ENCODE results near the gene C22orf39.
"Not testable (repeated sequence)": the region's sequence is repeated elsewhere in the genome, so short reads cannot be mapped to it uniquely, and the experiment has no call there.

Gene C22orf39

GRCh38 chr22:19436444-19437161, 10.9 kb downstream of the C22orf39 start:
- Mint-ChIP-seq H3K36me3 (peaks cover 18 to 39% of the 10 kb centered on the region in 2 donors), H3K27ac (peak overlapping the region; percentile 74)

DNA sequence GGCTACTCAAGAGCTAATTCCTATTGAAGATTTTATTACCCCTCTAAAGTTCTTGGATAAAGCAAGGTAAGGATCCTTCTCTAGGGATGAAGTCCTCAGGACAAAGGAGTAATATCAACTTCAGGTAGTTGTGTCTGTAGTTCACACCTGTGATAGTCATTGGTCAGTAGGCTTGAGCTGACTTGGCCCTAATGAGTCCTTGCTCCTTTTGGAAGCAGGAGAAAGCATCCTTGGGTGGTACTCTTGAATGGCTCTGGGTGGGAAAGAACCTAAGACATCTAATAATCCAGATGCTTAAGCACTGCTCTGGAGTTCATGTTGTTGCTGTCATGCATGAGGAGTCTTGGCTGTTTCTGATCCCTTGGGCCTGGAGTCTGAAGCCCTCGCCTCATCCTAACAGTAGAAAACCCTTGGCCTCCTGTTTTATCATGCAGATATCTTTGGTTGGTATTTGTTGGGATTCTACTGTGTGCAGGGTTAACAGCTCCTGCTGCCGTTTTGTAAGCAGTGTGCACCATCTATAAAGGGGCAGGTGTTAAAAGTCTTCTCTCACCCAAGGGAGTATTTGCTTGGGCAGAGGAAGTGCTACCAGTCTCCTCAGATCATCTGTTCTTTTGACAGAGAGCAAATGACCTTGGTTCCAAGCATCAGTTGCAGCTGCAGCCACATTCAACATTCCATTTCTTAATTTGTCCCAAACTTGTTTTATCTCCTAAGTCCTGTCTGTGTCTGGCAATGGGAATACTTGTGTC, 12.5 kb downstream of the C22orf39 start:
- peaks cover 12 to 30% of the 10 kb centered on the region in 2 donors for H3K36me3 Mint-ChIP-seq
- no peak overlapping the region for H3K4me3 Mint-ChIP-seq
- peak overlapping the region; percentile 65 for H3K27ac Mint-ChIP-seq
- H3K9me3 Mint-ChIP-seq = no peaks in the 10 kb centered on the region
- H3K4me1 Mint-ChIP-seq = peaks cover 25 to 52% of the 10 kb centered on the region in 2 donors
- ATAC-seq (replicated peaks) (no peak), DNase-seq (no peak)
- no peaks in the 10 kb centered on the region for H3K27me3 Mint-ChIP-seq

More at GRCh38 chr22:19436444-19437161, 10.9 kb downstream of the C22orf39 start:
- H3K4me3 Mint-ChIP-seq; ATAC-seq (replicated peaks); H3K27me3 Mint-ChIP-seq; H3K9me3 Mint-ChIP-seq; DNase-seq: not testable (repeated sequence)
- H3K4me1 Mint-ChIP-seq = peaks cover 20 to 43% of the 10 kb centered on the region in 2 donors

DNA sequence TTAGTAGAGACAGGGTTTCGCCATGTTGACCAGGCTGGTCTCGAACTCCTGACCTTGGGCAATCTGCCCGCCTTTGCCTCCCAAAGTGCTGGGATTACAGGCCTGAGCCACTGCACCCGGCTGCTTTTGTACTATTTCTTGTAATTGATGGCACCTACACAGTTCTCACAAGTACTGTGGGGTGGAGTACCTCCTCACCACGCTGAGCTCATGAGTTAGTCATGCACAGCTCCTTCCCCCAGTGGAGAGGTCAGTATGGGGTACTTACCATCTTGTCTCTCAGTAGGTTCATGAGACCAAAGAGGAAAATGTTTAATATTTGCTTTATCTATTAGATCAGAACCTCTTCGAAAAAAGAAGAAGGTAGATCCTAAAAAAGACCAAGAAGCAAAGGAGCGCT, 13.1 kb downstream of the C22orf39 start:
- H3K9me3 Mint-ChIP-seq = no peaks in the 10 kb centered on the region
- peak overlapping the region; percentile 65 for H3K27ac Mint-ChIP-seq
- ATAC-seq (replicated peaks) (no peak), DNase-seq (no peak)
- H3K4me3 Mint-ChIP-seq = peak overlapping the region; percentile 44 to 64
- peaks cover 12 to 30% of the 10 kb centered on the region in 2 donors for H3K36me3 Mint-ChIP-seq
- H3K4me1 Mint-ChIP-seq = peaks cover 30 to 58% of the 10 kb centered on the region in 2 donors
- H3K27me3 Mint-ChIP-seq = no peaks in the 10 kb centered on the region

- peak; percentile 93 for DNase-seq
- H3K27me3 Mint-ChIP-seq = no peaks in the 10 kb centered on the region
- H3K9me3 Mint-ChIP-seq = no peaks in the 10 kb centered on the region
- peaks cover 9 to 27% of the 10 kb centered on the region in 2 donors for H3K36me3 Mint-ChIP-seq
- H3K4me3 Mint-ChIP-seq = peak within 1 kb of the TSS; percentile 92 to 98
- peaks cover 28 to 67% of the 10 kb centered on the region in 2 donors for H3K4me1 Mint-ChIP-seq
- H3K27ac Mint-ChIP-seq = peak within 1 kb of the TSS; percentile 99
- ATAC-seq (replicated peaks) = peak; percentile 88 to 90
Measured at GRCh38 chr22:19432133-19432851, 15.2 kb downstream of the C22orf39 start, which contains the start of gene MRPL40. Gene MRPL40 (plus strand): TSS chr22:19432545. CDS start chr22:19432555, 10 bp downstream.

DNA sequence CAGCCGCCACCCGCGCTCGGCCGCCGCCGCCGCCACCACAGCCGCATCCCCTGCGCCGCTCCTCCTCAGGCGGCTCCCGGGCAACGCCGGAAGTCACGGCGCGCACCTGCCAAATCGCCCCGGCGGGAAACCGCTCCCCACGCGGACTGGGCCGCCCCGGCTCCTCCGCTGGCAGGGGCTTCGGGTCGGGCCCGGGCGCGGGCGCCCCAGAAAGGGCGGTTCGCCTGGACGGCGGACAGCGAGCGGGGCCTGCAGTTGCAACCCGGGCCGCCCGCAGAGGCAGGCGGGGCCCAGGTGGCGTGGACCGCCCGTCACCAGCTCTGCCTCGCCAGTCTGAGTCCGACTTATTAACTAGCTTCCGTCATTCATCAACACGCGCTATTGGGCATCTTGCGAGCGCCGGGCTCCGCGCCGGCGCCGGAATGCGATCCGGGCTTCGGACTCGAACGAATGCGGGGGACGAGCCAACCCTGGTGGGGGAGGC, 15.8 kb downstream of the C22orf39 start, which contains the start of gene HIRA:
Gene HIRA (minus strand): TSS at position 85 of the 484 bp plus-strand sequence. CDS start 257 bp downstream, outside the sequence.
- Mint-ChIP-seq H3K9me3 (no peaks in the 10 kb centered on the region), H3K27me3 (no peaks in the 10 kb centered on the region), H3K36me3 (peaks cover 9 to 29% of the 10 kb centered on the region in 2 donors), H3K27ac (peak within 1 kb of the TSS; percentile 99), H3K4me3 (peak within 1 kb of the TSS; percentile 92 to 98), H3K4me1 (peaks cover 32 to 66% of the 10 kb centered on the region in 2 donors)
- peak; percentile 84 for DNase-seq
- ATAC-seq (replicated peaks) = peak; percentile 59 to 64

GRCh38 chr22:19430890-19431541, 16.5 kb downstream of the C22orf39 start:
- ATAC-seq (replicated peaks) (no peak), DNase-seq (peak; percentile 13)
- Mint-ChIP-seq H3K4me3 (peak overlapping the region; percentile 92 to 98), H3K36me3 (peaks cover 11 to 33% of the 10 kb centered on the region in 2 donors), H3K27me3 (no peaks in the 10 kb centered on the region), H3K4me1 (peaks cover 37 to 70% of the 10 kb centered on the region in 2 donors), H3K27ac (peak overlapping the region; percentile 89), H3K9me3 (no peaks in the 10 kb centered on the region)

DNA sequence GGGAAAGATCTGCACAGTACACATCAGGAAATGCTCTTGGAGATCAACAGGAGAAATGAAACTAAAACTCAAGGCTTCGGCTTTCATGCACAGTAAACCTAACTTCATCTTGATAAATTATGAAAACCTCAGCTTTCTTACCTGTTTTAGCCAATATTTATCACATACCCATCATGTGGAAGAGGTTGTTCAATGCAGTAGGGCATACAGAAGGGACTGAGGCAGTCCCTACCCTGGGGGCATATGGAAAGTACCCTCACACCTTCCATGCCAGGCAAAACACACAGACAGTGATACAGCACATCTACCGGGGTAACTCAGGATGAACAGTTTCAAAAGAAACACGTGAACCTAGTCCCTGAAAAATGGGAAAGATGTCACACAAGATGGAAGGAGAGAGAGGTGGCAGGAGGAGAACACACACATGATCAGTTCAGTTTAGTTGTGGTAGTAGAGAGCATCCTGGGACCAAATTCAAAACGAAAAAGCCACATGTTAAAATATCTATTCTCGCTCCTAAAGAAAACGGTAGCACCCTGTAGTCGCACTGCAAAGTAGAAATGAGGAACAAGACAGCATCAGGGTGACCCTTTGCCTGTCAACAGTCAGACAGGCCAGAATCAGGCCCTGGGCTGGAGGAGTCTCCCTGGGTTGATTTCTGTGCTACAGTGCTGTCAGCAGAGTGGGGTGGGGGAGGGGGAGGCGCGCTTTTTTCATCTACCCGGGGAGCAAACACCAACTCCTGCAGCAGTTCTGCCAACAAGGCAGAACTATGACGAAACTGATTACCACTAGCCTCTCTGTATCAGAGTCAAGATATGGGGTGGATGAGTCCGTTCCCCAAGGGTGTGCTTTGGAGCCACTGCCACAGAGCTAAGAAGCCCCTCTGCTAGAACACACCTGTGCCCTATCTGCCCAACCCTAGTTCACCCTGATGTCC, 17.3 kb downstream of the C22orf39 start:
- no peaks in the 10 kb centered on the region for H3K27me3 Mint-ChIP-seq
- no peaks in the 10 kb centered on the region for H3K9me3 Mint-ChIP-seq
- peaks cover 35 to 68% of the 10 kb centered on the region in 2 donors for H3K4me1 Mint-ChIP-seq
- H3K27ac Mint-ChIP-seq = peak overlapping the region; percentile 89
- ATAC-seq (replicated peaks) (peak in 1 of 2 donors; percentile 12), DNase-seq (no peak)
- peaks cover 7 to 30% of the 10 kb centered on the region in 2 donors for H3K36me3 Mint-ChIP-seq
- H3K4me3 Mint-ChIP-seq = peak overlapping the region; percentile 92 to 98

DNA sequence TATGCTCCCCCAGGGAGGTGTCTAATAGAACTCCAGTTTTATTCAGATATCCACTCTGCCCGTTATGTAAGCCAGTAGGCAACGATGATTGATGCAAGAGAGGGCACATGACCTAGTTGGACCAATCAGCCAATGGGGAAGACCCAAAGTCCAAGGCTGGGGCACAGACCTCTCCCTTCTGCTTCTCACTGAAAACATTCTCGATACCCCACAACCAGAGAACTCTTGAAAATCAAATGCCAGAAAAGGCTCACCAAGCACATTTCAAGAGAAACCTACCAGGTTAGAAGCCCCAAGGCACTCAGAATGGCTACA, 23.4 kb downstream of the C22orf39 start:
- Mint-ChIP-seq H3K27me3 (no peaks in the 10 kb centered on the region), H3K4me1 (peaks cover 47 to 79% of the 10 kb centered on the region in 2 donors), H3K36me3 (peaks cover 8 to 34% of the 10 kb centered on the region in 2 donors), H3K9me3 (no peaks in the 10 kb centered on the region), H3K27ac (no peak overlapping the region), H3K4me3 (no peak overlapping the region)
- ATAC-seq (replicated peaks) (no peak), DNase-seq (no peak)

- Mint-ChIP-seq H3K36me3 (peaks cover 10 to 36% of the 10 kb centered on the region in 2 donors), H3K27ac (peak overlapping the region; percentile 63), H3K4me1 (peaks cover 47 to 77% of the 10 kb centered on the region in 2 donors), H3K4me3 (no peak overlapping the region), H3K27me3 (no peaks in the 10 kb centered on the region), H3K9me3 (peaks cover 0 to 2% of the 10 kb centered on the region in 2 donors)
- ATAC-seq (replicated peaks) (no peak), DNase-seq (no peak)
Measured at GRCh38 chr22:19422440-19423301, 24.8 kb downstream of the C22orf39 start.

DNA sequence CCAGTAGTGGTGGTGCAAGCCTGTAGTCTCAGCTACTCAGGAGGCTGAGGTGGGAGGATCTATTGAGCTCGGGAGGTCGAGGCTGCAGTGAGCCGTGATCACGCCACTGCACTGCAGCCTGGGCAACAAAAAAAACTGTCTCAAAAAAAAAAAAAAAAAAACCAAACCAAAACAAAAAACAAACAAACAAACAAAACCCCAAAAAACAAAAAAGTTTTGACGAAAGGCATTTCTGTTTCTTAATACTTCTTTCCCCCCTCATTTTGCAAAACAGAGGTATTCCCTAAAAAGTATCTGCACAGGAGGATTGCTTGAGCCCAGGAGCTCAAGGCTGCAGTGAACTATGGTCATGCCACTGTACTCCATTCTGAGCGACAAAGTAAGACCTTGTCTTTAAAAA, 27.2 kb downstream of the C22orf39 start:
- Mint-ChIP-seq H3K9me3 (peaks cover 0 to 2% of the 10 kb centered on the region in 2 donors), H3K4me1 (peaks cover 36 to 61% of the 10 kb centered on the region in 2 donors), H3K4me3 (no peak overlapping the region), H3K36me3 (peaks cover 18 to 35% of the 10 kb centered on the region in 2 donors), H3K27ac (no peak overlapping the region), H3K27me3 (no peaks in the 10 kb centered on the region)
- ATAC-seq (replicated peaks) (no peak), DNase-seq (no peak)

GRCh38 chr22:19419464-19420178, 27.9 kb downstream of the C22orf39 start:
- Mint-ChIP-seq H3K4me3 (no peak overlapping the region), H3K27me3 (no peaks in the 10 kb centered on the region), H3K36me3 (peaks cover 16 to 35% of the 10 kb centered on the region in 2 donors), H3K27ac (peak overlapping the region; percentile 15), H3K9me3 (peaks cover 0 to 2% of the 10 kb centered on the region in 2 donors), H3K4me1 (peaks cover 36 to 54% of the 10 kb centered on the region in 2 donors)
- DNase-seq (no peak), ATAC-seq (replicated peaks) (peak; percentile 77 to 94)
